ENCODE results near the gene CRACR2A.

Gene CRACR2A

GRCh38 chr12:3681595-3682061 lies 71.3 kb downstream of the CRACR2A start:
- peak; percentile 59 for DNase-seq

GRCh38 chr12:3680919-3681594 lies 71.9 kb downstream of the CRACR2A start:
- DNase-seq, result no peak

- no peak for DNase-seq
Observed at GRCh38 chr12:3679831-3680230, 73.1 kb downstream of the CRACR2A start.

GRCh38 chr12:3677609-3678008 lies 75.3 kb downstream of the CRACR2A start:
- no peak for DNase-seq

- no peak for DNase-seq
Observed at GRCh38 chr12:3673981-3674708, 78.8 kb downstream of the CRACR2A start.

- no peak for DNase-seq
Observed at GRCh38 chr12:3672113-3672509, 80.8 kb downstream of the CRACR2A start.

GRCh38 chr12:3671330-3672112 lies 81.4 kb downstream of the CRACR2A start:
- no peak for DNase-seq

GRCh38 chr12:3670083-3670620 lies 82.8 kb downstream of the CRACR2A start:
- DNase-seq, result no peak

- no peak for DNase-seq
Observed at GRCh38 chr12:3669594-3669993, 83.3 kb downstream of the CRACR2A start.

GRCh38 chr12:3668479-3669165 lies 84.3 kb downstream of the CRACR2A start:
- no peak for DNase-seq

- no peak for DNase-seq
Observed at GRCh38 chr12:3667485-3667884, 85.4 kb downstream of the CRACR2A start.

- DNase-seq, result no peak
Observed at GRCh38 chr12:3666441-3666840, 86.5 kb downstream of the CRACR2A start.

- DNase-seq, result no peak
Observed at GRCh38 chr12:3662521-3662921, 90.4 kb downstream of the CRACR2A start.

- DNase-seq, result no peak
Observed at GRCh38 chr12:3661028-3661427, 91.9 kb downstream of the CRACR2A start.

GRCh38 chr12:3658327-3659163 lies 94.4 kb downstream of the CRACR2A start:
- DNase-seq, result no peak

- no peak for DNase-seq
Observed at GRCh38 chr12:3656946-3657622, 95.8 kb downstream of the CRACR2A start.

GRCh38 chr12:3655328-3655900 lies 97.5 kb downstream of the CRACR2A start:
- no peak for DNase-seq

- no peak for DNase-seq
Observed at GRCh38 chr12:3651585-3652424, 101.1 kb downstream of the CRACR2A start.

GRCh38 chr12:3647504-3647903 lies 105.4 kb downstream of the CRACR2A start:
- no peak for DNase-seq

All from NCI-H2081 treated with DMSO at 0.1 percent for 48 hours (cell line).